Activated T-cell treated with anti-CD3 and anti-CD28 coated beads, Interleukin-2, amount 50 U/mL, for 24 hours (primary cell): ENCODE measurements around the gene KIF26B.

Experiments used
- DNase-seq: peaks from one replicate; pipeline ENCODE4 v3.0.0-alpha.2; 2020
- H3K27ac Mint-ChIP-seq: 2 replicates; pipeline ENCODE4 v1.8.0; 2020; ENCODE audit warnings: mild to moderate bottlenecking, mixed read lengths
- H3K27me3 Mint-ChIP-seq: 2 replicates; pipeline ENCODE4 v1.8.0; 2020; ENCODE audit warnings: mixed read lengths
- H3K36me3 Mint-ChIP-seq: 2 replicates; pipeline ENCODE4 v1.8.0; 2020; ENCODE audit warnings: low read depth, mixed read lengths
- H3K4me1 Mint-ChIP-seq: 2 replicates; pipeline ENCODE4 v1.8.0; 2020; ENCODE audit warnings: low read depth, mixed read lengths
- H3K4me3 Mint-ChIP-seq: 2 replicates; pipeline ENCODE4 v1.8.0; 2020; ENCODE audit warnings: mild to moderate bottlenecking, moderate library complexity, mixed read lengths
- H3K9me3 Mint-ChIP-seq: 2 replicates; pipeline ENCODE4 v1.8.0; 2020; ENCODE audit warnings: mixed read lengths

Gene KIF26B

GRCh38 chr1:245270972-245271371 lies 116.2 kb downstream of the KIF26B start:
- no peak for DNase-seq
- Mint-ChIP-seq H3K4me1 (no peaks in the 10 kb centered on the region), H3K27ac (no peak overlapping the region), H3K9me3 (peaks cover 9% of the 10 kb centered on the region), H3K36me3 (no peaks in the 10 kb centered on the region), H3K27me3 (peaks cover 7% of the 10 kb centered on the region), H3K4me3 (no peak overlapping the region)

DNA sequence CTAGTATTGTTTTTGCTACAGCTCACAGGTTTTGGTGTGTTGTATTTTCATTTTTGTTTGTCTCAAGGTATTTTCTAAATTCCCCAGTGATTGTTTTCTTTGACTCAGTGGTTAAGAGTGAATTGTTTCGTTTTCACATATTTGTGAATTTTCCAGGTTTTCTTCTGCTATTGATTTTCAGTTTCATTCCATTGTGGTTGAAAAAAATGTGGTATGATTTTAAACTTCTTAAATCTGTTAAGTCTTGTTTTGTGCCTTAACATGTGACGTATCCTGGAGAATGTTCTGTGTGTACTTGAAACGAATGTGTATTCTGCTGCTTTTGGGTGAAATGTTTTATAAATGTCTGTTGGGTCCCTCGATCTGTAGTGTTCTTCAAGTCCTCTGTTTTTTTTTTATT lies 117.9 kb downstream of the KIF26B start:
- Mint-ChIP-seq H3K9me3 (peaks cover 9% of the 10 kb centered on the region), H3K27ac (no peak overlapping the region), H3K4me3 (no peak overlapping the region), H3K4me1 (no peaks in the 10 kb centered on the region), H3K36me3 (no peaks in the 10 kb centered on the region), H3K27me3 (peaks cover 19% of the 10 kb centered on the region)
- DNase-seq = no peak

DNA sequence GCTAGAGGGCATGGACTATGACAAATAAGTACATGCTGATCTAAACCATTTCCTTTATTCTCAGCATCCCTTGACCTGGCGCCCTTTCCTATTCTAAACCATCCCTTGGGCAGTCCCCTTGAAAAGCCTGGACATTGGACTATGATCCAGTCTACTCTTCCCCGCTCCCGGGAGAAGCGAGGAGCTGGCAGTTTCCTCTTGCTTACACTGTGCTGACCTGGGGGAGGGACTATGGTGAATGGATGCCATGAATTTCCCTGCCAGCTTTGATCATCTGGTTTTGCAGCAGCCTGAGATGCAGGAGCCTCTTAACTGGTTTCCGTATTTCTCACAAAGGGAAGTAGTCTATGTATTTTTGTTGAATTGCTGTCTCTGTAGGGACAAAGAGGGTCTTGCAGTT lies 121.7 kb downstream of the KIF26B start:
- H3K4me3 Mint-ChIP-seq = no peak overlapping the region
- H3K36me3 Mint-ChIP-seq = no peaks in the 10 kb centered on the region
- no peak for DNase-seq
- peaks cover 24% of the 10 kb centered on the region for H3K27me3 Mint-ChIP-seq
- H3K4me1 Mint-ChIP-seq = no peaks in the 10 kb centered on the region
- H3K9me3 Mint-ChIP-seq = peaks cover 3% of the 10 kb centered on the region
- no peak overlapping the region for H3K27ac Mint-ChIP-seq

DNA sequence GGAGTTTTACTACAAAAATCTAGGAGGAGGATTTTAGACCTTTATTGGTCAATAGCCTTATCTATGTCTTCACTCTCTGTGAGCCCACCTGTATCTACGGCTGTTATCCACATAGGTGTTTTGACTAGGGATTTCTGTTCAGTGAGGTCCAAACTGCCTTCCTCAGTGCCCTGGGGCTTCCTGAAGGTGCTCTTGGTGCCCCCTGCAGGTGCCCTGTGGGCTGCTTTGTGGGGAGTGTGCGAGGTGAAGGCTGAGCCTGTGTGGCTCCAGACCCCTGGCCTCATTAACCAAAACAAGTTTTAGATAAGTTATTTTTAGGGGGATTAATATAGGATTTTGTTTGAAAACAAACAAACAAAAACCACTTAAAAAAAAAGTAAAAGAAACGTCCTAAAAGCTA lies 122.5 kb downstream of the KIF26B start:
- no peaks in the 10 kb centered on the region for H3K36me3 Mint-ChIP-seq
- no peak overlapping the region for H3K27ac Mint-ChIP-seq
- H3K4me1 Mint-ChIP-seq = no peaks in the 10 kb centered on the region
- no peak overlapping the region for H3K4me3 Mint-ChIP-seq
- H3K27me3 Mint-ChIP-seq = peaks cover 24% of the 10 kb centered on the region
- H3K9me3 Mint-ChIP-seq = peaks cover 3% of the 10 kb centered on the region
- no peak for DNase-seq

- Mint-ChIP-seq H3K4me1 (no peaks in the 10 kb centered on the region), H3K27me3 (peaks cover 24% of the 10 kb centered on the region), H3K4me3 (no peak overlapping the region), H3K9me3 (no peaks in the 10 kb centered on the region), H3K36me3 (no peaks in the 10 kb centered on the region), H3K27ac (no peak overlapping the region)
- no peak for DNase-seq
Observed at GRCh38 chr1:245278846-245279245, 124.1 kb downstream of the KIF26B start.

DNA sequence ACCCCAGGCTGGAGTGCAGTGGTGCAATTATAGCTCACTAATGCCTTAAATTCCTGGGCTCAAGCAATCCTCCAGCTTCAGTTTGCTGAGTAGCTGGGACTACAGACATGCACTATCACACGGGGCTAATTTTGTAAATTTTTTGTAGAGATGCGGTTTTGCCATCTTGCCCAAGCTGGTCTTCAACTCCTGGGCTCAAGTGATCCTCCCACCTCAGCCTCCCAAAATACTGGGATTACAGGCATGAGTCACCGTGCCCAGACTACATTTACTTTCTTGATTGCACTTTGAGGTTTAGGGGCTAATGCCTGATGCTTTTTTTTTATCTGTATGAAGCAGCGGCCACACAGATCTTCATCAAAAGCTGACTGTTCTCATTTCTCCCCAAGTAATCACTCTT lies 124.6 kb downstream of the KIF26B start:
- no peak overlapping the region for H3K27ac Mint-ChIP-seq
- H3K4me3 Mint-ChIP-seq = no peak overlapping the region
- DNase-seq = no peak
- H3K9me3 Mint-ChIP-seq = no peaks in the 10 kb centered on the region
- H3K27me3 Mint-ChIP-seq = peaks cover 24% of the 10 kb centered on the region
- H3K36me3 Mint-ChIP-seq = no peaks in the 10 kb centered on the region
- no peaks in the 10 kb centered on the region for H3K4me1 Mint-ChIP-seq

- no peak overlapping the region for H3K27ac Mint-ChIP-seq
- DNase-seq = no peak
- peaks cover 2% of the 10 kb centered on the region for H3K27me3 Mint-ChIP-seq
- H3K9me3 Mint-ChIP-seq = no peaks in the 10 kb centered on the region
- H3K36me3 Mint-ChIP-seq = no peaks in the 10 kb centered on the region
- no peak overlapping the region for H3K4me3 Mint-ChIP-seq
- H3K4me1 Mint-ChIP-seq = no peaks in the 10 kb centered on the region
Observed at GRCh38 chr1:245283001-245283400, 128.2 kb downstream of the KIF26B start.

DNA sequence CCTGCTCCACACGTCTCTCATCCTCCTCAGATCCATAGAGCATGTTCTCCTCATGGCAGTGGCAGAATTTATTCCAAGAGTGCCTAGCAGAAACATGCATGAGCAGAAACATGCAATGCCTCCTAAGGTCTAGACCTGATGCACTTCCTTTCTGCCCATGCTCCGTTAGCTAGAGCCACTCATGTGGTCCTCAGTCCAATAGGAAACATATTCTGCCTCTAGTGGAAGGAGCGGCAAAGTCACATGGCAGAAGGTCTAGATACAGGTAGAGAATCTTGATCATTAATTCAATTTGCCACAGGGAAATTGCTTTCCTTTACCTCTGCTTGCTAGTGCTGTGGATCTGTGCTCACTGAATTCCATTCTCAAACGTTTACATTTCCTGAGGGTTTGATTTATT lies 130.4 kb downstream of the KIF26B start:
- no peaks in the 10 kb centered on the region for H3K9me3 Mint-ChIP-seq
- H3K27ac Mint-ChIP-seq = no peak overlapping the region
- no peak overlapping the region for H3K4me3 Mint-ChIP-seq
- no peak for DNase-seq
- H3K4me1 Mint-ChIP-seq = no peaks in the 10 kb centered on the region
- H3K27me3 Mint-ChIP-seq = no peaks in the 10 kb centered on the region
- no peaks in the 10 kb centered on the region for H3K36me3 Mint-ChIP-seq

DNA sequence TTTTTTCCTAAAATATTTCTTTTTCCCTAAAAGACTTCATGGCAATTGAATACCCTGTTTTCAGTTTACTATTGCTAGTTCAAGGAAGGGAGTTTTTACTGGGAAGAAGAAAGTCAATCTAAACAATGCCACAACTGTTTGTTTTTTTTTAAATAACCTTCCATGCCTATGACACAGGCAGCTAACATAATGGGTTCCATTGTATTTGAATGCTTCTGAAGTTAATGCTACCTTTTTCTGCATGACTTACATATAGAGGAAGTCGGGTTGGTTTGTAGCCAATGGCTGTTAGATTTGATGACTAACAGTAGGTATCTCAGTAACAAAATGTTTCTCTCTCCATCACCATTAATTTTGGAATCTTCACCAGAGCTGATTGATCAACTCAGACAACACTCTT lies 134.0 kb downstream of the KIF26B start:
- Mint-ChIP-seq H3K27me3 (no peaks in the 10 kb centered on the region), H3K36me3 (no peaks in the 10 kb centered on the region), H3K9me3 (no peaks in the 10 kb centered on the region), H3K4me3 (no peak overlapping the region), H3K27ac (no peak overlapping the region), H3K4me1 (no peaks in the 10 kb centered on the region)
- no peak for DNase-seq

DNA sequence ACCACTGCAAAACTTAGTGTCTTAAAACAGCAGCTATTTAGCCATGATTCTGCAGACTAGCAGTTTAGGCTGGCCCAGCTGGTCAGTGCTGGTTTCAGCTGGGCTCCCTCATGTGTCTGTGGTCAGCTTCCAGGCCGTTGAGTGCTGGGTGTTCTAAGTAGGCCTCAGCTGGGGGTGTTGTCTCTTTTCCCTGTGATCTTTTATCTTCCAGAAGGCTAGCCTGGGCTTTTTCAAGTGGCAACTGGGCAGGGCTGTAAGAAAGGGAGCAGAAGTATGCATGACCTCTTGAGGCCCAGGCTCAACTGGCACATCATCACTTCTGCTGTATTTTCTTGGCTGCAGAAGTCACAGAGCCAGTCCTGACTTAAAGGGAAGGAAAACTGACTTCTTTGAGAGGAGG lies 136.1 kb downstream of the KIF26B start:
- no peak overlapping the region for H3K4me3 Mint-ChIP-seq
- DNase-seq = no peak
- H3K27me3 Mint-ChIP-seq = no peaks in the 10 kb centered on the region
- H3K36me3 Mint-ChIP-seq = no peaks in the 10 kb centered on the region
- H3K4me1 Mint-ChIP-seq = no peaks in the 10 kb centered on the region
- no peaks in the 10 kb centered on the region for H3K9me3 Mint-ChIP-seq
- H3K27ac Mint-ChIP-seq = no peak overlapping the region

GRCh38 chr1:245291351-245291750 lies 136.6 kb downstream of the KIF26B start:
- H3K4me1 Mint-ChIP-seq = no peaks in the 10 kb centered on the region
- no peak for DNase-seq
- no peak overlapping the region for H3K4me3 Mint-ChIP-seq
- no peak overlapping the region for H3K27ac Mint-ChIP-seq
- no peaks in the 10 kb centered on the region for H3K27me3 Mint-ChIP-seq
- H3K36me3 Mint-ChIP-seq = no peaks in the 10 kb centered on the region
- no peaks in the 10 kb centered on the region for H3K9me3 Mint-ChIP-seq

DNA sequence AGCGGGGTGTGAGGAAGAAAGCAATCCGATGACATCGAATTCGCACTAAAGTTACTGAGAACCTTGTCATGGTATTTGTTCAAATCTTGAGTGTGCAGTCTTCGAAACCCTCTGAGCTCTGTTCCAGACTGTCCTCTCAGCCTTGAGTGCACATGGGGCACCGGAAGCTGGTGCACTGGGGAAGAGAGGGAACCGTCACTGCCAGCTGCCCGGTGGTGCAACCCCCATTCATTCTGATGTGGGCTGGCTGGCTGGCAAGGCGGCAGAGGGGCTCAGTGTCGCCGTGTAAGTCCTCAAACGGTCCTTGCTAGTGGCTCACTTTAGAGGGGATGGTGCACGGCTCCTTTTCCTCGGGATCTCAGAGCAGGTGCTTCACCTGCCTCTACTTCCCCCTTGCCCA lies 137.4 kb downstream of the KIF26B start:
- H3K9me3 Mint-ChIP-seq = no peaks in the 10 kb centered on the region
- H3K4me1 Mint-ChIP-seq = no peaks in the 10 kb centered on the region
- no peak for DNase-seq
- H3K27ac Mint-ChIP-seq = no peak overlapping the region
- peaks cover 3% of the 10 kb centered on the region for H3K27me3 Mint-ChIP-seq
- no peaks in the 10 kb centered on the region for H3K36me3 Mint-ChIP-seq
- H3K4me3 Mint-ChIP-seq = no peak overlapping the region

- H3K27ac Mint-ChIP-seq = no peak overlapping the region
- peaks cover 4% of the 10 kb centered on the region for H3K27me3 Mint-ChIP-seq
- no peak for DNase-seq
- H3K36me3 Mint-ChIP-seq = no peaks in the 10 kb centered on the region
- no peaks in the 10 kb centered on the region for H3K9me3 Mint-ChIP-seq
- H3K4me3 Mint-ChIP-seq = no peak overlapping the region
- no peaks in the 10 kb centered on the region for H3K4me1 Mint-ChIP-seq
Observed at GRCh38 chr1:245292553-245292952, 137.8 kb downstream of the KIF26B start.

GRCh38 chr1:245294020-245294419 lies 139.2 kb downstream of the KIF26B start:
- DNase-seq = no peak
- H3K27me3 Mint-ChIP-seq = peaks cover 9% of the 10 kb centered on the region
- no peak overlapping the region for H3K4me3 Mint-ChIP-seq
- no peak overlapping the region for H3K27ac Mint-ChIP-seq
- H3K36me3 Mint-ChIP-seq = no peaks in the 10 kb centered on the region
- no peaks in the 10 kb centered on the region for H3K4me1 Mint-ChIP-seq
- no peaks in the 10 kb centered on the region for H3K9me3 Mint-ChIP-seq

GRCh38 chr1:245298781-245299180 lies 144.0 kb downstream of the KIF26B start:
- H3K27ac Mint-ChIP-seq = no peak overlapping the region
- no peak overlapping the region for H3K4me3 Mint-ChIP-seq
- no peaks in the 10 kb centered on the region for H3K9me3 Mint-ChIP-seq
- no peak for DNase-seq
- no peaks in the 10 kb centered on the region for H3K4me1 Mint-ChIP-seq
- H3K36me3 Mint-ChIP-seq = no peaks in the 10 kb centered on the region
- H3K27me3 Mint-ChIP-seq = peaks cover 15% of the 10 kb centered on the region

DNA sequence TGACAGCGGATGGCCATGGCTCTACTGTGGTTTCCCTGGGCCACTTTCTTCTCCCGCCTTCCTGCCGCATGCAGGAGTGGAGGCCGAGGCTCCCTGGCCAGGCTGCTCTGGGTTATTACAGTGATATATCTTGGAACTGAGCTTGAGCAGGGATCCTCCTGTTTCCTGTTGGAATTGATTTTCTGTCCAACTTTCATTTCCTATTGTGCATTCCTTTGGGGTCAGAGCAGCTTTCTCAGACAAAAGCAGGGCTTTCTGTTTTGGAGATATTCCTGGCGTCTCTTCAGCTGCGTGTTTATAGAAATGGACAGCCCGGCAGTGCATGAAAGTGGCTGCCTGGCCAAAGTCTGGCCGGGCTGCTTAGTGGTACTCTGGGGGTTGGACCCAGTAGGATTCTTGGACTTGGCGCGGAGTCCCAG lies 146.4 kb downstream of the KIF26B start:
- Mint-ChIP-seq H3K4me3 (no peak overlapping the region), H3K27ac (no peak overlapping the region), H3K27me3 (peaks cover 15% of the 10 kb centered on the region), H3K4me1 (no peaks in the 10 kb centered on the region), H3K9me3 (no peaks in the 10 kb centered on the region), H3K36me3 (no peaks in the 10 kb centered on the region)
- no peak for DNase-seq
